Liver (tissue), 9 donors: ENCODE results near the gene NFIA. TPM values are rescaled to one million over a fixed set of nuclear protein-coding genes. Genes with fewer than 3 reads are reported as not detected.

Experiments used
- DNase-seq: peaks from one replicate; pipeline ENCODE4 v3.0.0-alpha.2; 2017; ENCODE audit warnings: low spot score
- H3K27ac ChIP-seq, 2 donors: one replicate each; pipeline ENCODE4 v1.7.0; 2013; ENCODE audit warnings: inconsistent platforms in 2 of 2, low read length in 2 of 2, control low read depth in 1 of 2, low read depth in 1 of 2, mild to moderate bottlenecking in 1 of 2
- H3K27me3 ChIP-seq, 4 donors: one replicate each; pipeline versions ENCODE4 v1.6.1 to v1.7.0; 2013; ENCODE audit warnings: low read length in 3 of 4, inconsistent platforms in 1 of 4, mild to moderate bottlenecking in 1 of 4, moderate library complexity in 1 of 4; ENCODE audit not compliant: control insufficient read depth in 4 of 4, insufficient read depth in 4 of 4
- H3K36me3 ChIP-seq, 4 donors: one replicate each; pipeline versions ENCODE4 v1.6.1 to v1.7.0; 2013; ENCODE audit warnings: low read length in 3 of 4, mild to moderate bottlenecking in 3 of 4, low read depth in 1 of 4, moderate library complexity in 1 of 4; ENCODE audit not compliant: control insufficient read depth in 4 of 4, insufficient read depth in 3 of 4
- H3K4me1 ChIP-seq, 4 donors: one replicate each; pipeline versions ENCODE4 v1.6.1 to v1.7.0; 2013; ENCODE audit warnings: low read length in 3 of 4, mild to moderate bottlenecking in 3 of 4, moderate library complexity in 1 of 4; ENCODE audit not compliant: control insufficient read depth in 4 of 4, insufficient read depth in 4 of 4
- H3K4me3 ChIP-seq, 3 donors: one replicate each; pipeline versions ENCODE4 v1.6.1 to v1.7.0; 2013; ENCODE audit warnings: low read length in 3 of 3, control low read depth in 1 of 3, low read depth in 1 of 3, mild to moderate bottlenecking in 1 of 3
- H3K9ac ChIP-seq, 2 donors: one replicate each; pipeline ENCODE4 v1.7.0; 2013; ENCODE audit warnings: low read length in 2 of 2, mild to moderate bottlenecking in 2 of 2, moderate library complexity in 2 of 2, control low read depth in 1 of 2, low read depth in 1 of 2
- H3K9me3 ChIP-seq, 4 donors: one replicate each; pipeline versions ENCODE4 v1.6.1 to v1.7.0; 2013; ENCODE audit warnings: low read length in 3 of 4; ENCODE audit not compliant: control insufficient read depth in 4 of 4
- CTCF ChIP-seq: fragments of 150-350 bp; IDR thresholded peaks from 2 replicates; pipeline ENCODE4 v1.5.1; 2017; ENCODE audit warnings: improper control_type of control experiment, low read depth, low read length; ENCODE audit not compliant: missing input control
- EGR1 ChIP-seq, 2 donors: IDR thresholded peaks; 2 replicates each; pipeline ENCODE4 v1.6.1; 2016 to 2018; ENCODE audit warnings: antibody characterized with exemption in 2 of 2, low read depth in 2 of 2
- FOXA2 ChIP-seq: IDR thresholded peaks from 2 replicates; pipeline ENCODE4 v1.6.1; 2016; ENCODE audit warnings: antibody characterized with exemption
- GABPA ChIP-seq, 2 donors: IDR thresholded peaks in 1 of 2; conservative IDR thresholded peaks in 1 of 2; 2 replicates each; pipeline ENCODE4 v1.6.1; 2016; ENCODE audit warnings: antibody characterized with exemption in 2 of 2, mild to moderate bottlenecking in 1 of 2, moderate library complexity in 1 of 2
- HNF4A ChIP-seq, 2 donors: conservative IDR thresholded peaks; 2 replicates each; pipeline ENCODE4 v1.6.1; 2016; ENCODE audit warnings: antibody characterized with exemption in 2 of 2, mild to moderate bottlenecking in 2 of 2
- JUND ChIP-seq, 2 donors: IDR thresholded peaks; 2 replicates each; pipeline ENCODE4 v1.6.1; 2016; ENCODE audit warnings: antibody characterized with exemption in 2 of 2
- MAX ChIP-seq: IDR thresholded peaks from 2 replicates; pipeline ENCODE4 v1.6.1; 2016; ENCODE audit warnings: antibody characterized with exemption
- NR2F2 ChIP-seq: IDR thresholded peaks from 2 replicates; pipeline ENCODE4 v1.6.1; 2016; ENCODE audit warnings: antibody characterized with exemption
- RAD21 ChIP-seq, 2 donors: IDR thresholded peaks; 2 replicates each; pipeline ENCODE4 v1.6.1; 2016; ENCODE audit warnings: antibody characterized with exemption in 2 of 2, mild to moderate bottlenecking in 2 of 2
- REST ChIP-seq: IDR thresholded peaks from 2 replicates; pipeline ENCODE4 v1.6.1; 2016; ENCODE audit warnings: antibody characterized with exemption, mild to moderate bottlenecking
- RXRA ChIP-seq, 2 donors: IDR thresholded peaks; 2 replicates each; pipeline ENCODE4 v1.6.1; 2017 to 2018; ENCODE audit warnings: antibody characterized with exemption in 2 of 2, mild to moderate bottlenecking in 1 of 2
- SP1 ChIP-seq: IDR thresholded peaks from 2 replicates; pipeline ENCODE4 v1.6.1; 2018; ENCODE audit warnings: antibody characterized with exemption, mild to moderate bottlenecking
- TAF1 ChIP-seq: conservative IDR thresholded peaks from 2 replicates; pipeline ENCODE4 v1.6.1; 2016; ENCODE audit warnings: antibody characterized with exemption, mild to moderate bottlenecking
- YY1 ChIP-seq: IDR thresholded peaks from 2 replicates; pipeline ENCODE4 v1.6.1; 2016; ENCODE audit warnings: antibody characterized with exemption, mild to moderate bottlenecking
- WGBS: extraction: QIAGEN DNeasy Blood & Tissue Kit; methylation state at CpG from one replicate; pipeline ENCODE4 v1.1.7; 2013; 5-methylcytosine and 5-hydroxymethylcytosine counted together
- polyA plus RNA-seq, 2 donors: library from polyadenylated mRNA; stranded (reverse) in 1 of 2; unstranded in 1 of 2; fragments of 200-250 nt in 1 of 2; fragments of >200 nt in 1 of 2; fragmentation: Nextera tagmentation in 1 of 2; extraction: Ambion mirVana in 1 of 2; gene quantifications; one replicate each; pipeline versions ENCODE4 v1.2.1 to v1.2.3, GENCODE V29; 2013 to 2015
- total RNA-seq, 2 donors: library from RNA; depleted of rRNA; stranded (reverse); fragments of >200 nt; gene quantifications; one replicate each; pipeline ENCODE4 v1.2.3, GENCODE V29; 2014
- donor health status: healthy.
- donor health status: healthy.
- donor health status: healthy.
- donor health status: healthy.
- donor health status: healthy.

The NFIA gene
- total and polyA plus RNA-seq, 4 donors: 6.8 to 53.7 (median 22.2) TPM

DNA sequence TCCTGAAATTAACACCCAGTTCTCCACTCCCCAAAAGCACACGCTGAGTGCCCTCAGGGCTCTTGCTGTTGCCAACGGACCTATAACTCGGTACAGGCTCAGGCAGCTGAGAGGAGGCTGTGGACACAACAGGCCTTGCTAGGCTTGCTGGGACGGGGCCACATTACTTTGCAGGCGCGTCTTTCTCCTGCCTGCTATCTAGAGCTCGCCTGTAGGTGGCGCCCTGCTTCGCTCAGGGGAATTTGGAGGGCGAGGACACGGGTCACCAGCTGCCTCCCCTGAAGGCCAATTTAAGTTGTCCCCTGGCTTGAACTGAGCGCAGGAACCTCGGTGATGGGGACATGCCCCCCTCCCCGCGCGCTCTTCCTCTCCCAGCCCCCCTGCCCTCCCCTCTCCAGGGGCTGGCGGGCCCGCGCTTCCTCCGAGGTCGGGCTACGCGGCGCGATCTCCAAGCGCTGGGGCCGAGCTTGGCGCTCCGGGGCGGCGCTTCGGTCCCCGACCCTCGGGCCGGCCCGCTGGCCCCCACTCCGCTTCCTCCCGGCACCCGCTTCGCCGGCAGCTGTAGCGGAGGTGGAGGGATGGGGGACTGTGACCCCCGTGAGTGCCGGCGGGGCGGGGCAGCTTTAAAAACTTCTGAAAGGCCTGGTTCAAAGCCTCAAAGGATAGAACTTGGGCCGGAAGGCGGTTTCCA is 32.4 kb upstream of the NFIA start:
- no peaks in the 10 kb centered on the region for H3K9me3 ChIP-seq
- H3K27me3 ChIP-seq: no peaks in the 10 kb centered on the region
- peak overlapping the region; percentile 78 to 80 for H3K27ac ChIP-seq
- H3K4me3 ChIP-seq: peak overlapping the region; percentile 16 to 93 (median 69)
- TF ChIP-seq SP1 (peak; percentile 31), JUND (IDR thresholded peaks at IDR 0.05) (no peak), REST (no peak), NR2F2 (peak; percentile 80), RXRA (IDR thresholded peaks at IDR 0.05) (peak; percentile 68 to 79), HNF4A (conservative IDR thresholded peaks at IDR 0.05) (peak in 1 of 2 donors; percentile 35), CTCF (peak; percentile 98), FOXA2 (peak; percentile 36), YY1 (peak; percentile 49), RAD21 (IDR thresholded peaks at IDR 0.05) (peak; percentile 94 to 97)
- H3K4me1 ChIP-seq: peaks cover 6 to 25% (median 17%) of the 10 kb centered on the region in 4 donors
- no peaks in the 10 kb centered on the region for H3K36me3 ChIP-seq
- 2% methylated on average over 48 of the region's 48 CpGs for WGBS
- peak; percentile 98 for DNase-seq
- H3K9ac ChIP-seq: peak overlapping the region in 1 of 2 donors; percentile 91

DNA sequence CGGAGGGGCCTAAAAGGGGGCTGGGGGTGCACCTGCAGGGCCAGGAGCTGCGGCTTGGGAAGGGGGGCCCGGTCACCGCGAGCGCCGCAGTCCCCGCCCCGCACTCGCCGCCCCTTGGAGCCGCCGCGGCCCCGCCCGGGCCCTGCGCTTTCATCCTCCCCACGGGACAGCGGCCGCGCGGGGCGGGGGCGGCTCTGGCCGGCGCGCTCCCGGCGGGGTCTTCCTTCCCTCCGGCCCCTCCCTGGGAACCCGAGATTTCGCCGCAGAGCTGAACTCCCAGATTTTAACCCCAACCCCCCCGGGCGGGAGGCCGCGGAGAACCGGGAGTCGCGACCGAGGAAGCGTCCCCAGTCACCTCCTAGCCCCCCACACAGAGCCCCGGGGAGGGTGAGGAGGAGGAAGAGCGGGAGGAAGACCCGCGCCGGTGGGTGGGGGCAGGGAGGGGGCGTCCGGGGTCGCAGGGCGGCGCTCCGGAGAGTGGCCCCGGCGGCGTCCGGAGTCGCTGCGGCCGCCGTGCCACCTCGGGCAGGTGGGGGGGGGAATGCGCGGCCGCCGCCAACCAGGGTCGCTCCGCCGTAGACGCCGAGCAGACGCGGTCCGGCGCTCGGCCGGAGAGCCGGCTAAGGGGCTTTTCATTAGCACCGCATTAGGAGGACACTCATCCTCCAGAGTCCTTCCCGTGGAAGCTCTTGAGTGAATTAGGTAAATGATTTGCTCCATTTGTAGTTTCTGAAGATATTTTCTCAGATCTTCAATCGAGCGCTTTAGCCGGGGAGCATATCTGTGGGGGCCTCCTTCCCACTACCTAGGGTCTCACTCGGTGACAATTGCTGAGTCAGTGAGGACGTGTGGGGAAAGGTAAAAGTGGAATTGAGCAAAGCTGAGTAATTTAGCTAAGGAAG is 31.6 kb upstream of the NFIA start:
- H3K9ac ChIP-seq: peak overlapping the region; percentile 89 to 91

DNA sequence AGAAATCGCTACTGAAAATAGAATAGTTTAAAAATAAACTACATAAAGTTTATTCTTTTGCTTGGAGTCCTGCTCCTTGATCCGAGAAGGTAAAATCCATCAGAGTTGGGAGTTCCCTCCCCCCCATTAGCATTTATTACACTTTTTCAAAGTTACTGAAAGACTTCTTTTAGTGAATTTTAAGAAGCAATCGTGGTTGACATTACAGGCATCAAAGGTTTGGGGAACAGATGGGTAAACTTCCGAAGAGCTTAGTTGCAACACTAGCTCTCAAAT is 31.0 kb upstream of the NFIA start:
- H3K36me3 ChIP-seq: no peaks in the 10 kb centered on the region
- no peaks in the 10 kb centered on the region for H3K27me3 ChIP-seq
- peak overlapping the region in 2 of 3 donors; percentile 69 to 93 for H3K4me3 ChIP-seq
- peaks cover 6 to 29% (median 25%) of the 10 kb centered on the region in 4 donors for H3K4me1 ChIP-seq
- 28% methylated on average over 4 of the region's 4 CpGs for WGBS
- H3K9ac ChIP-seq: peak overlapping the region; percentile 89 to 91
- H3K9me3 ChIP-seq: no peaks in the 10 kb centered on the region
- H3K27ac ChIP-seq: peak overlapping the region in 1 of 2 donors; percentile 78
- DNase-seq: no peak
- TF ChIP-seq NR2F2: no peak
- no peak for TF ChIP-seq GABPA (IDR thresholded peaks at IDR 0.05 in 1 of 2, conservative IDR thresholded peaks at IDR 0.05 in 1 of 2)
- no peak for TF ChIP-seq CTCF
- TF ChIP-seq RXRA (IDR thresholded peaks at IDR 0.05): no peak
- no peak for TF ChIP-seq RAD21 (IDR thresholded peaks at IDR 0.05)
- no peak for TF ChIP-seq SP1
- no peak for TF ChIP-seq MAX
- no peak for TF ChIP-seq TAF1
- no peak for TF ChIP-seq JUND (IDR thresholded peaks at IDR 0.05)
- no peak for TF ChIP-seq EGR1 (IDR thresholded peaks at IDR 0.05; ENCODE audit: low read depth in 2 of 2)
- no peak for TF ChIP-seq HNF4A (conservative IDR thresholded peaks at IDR 0.05)

More for the DNA sequence above, 31.6 kb upstream of the NFIA start:
- under 1% methylated on average over 85 of the region's 85 CpGs for WGBS
- peak overlapping the region; percentile 78 to 80 for H3K27ac ChIP-seq
- TF ChIP-seq JUND (IDR thresholded peaks at IDR 0.05): no peak
- no peak for TF ChIP-seq RXRA (IDR thresholded peaks at IDR 0.05)
- TF ChIP-seq RAD21 (IDR thresholded peaks at IDR 0.05): peak in 1 of 2 donors; percentile 5
- DNase-seq: peak; percentile 69
- no peaks in the 10 kb centered on the region for H3K36me3 ChIP-seq
- H3K4me1 ChIP-seq: peaks cover 6 to 27% (median 22%) of the 10 kb centered on the region in 4 donors
- H3K4me3 ChIP-seq: peak overlapping the region; percentile 16 to 93 (median 69)
- no peaks in the 10 kb centered on the region for H3K9me3 ChIP-seq
- H3K27me3 ChIP-seq: no peaks in the 10 kb centered on the region
